Ishikawa (cell line): ENCODE results near the gene RNH1.

Source experiments
- EGR1 ChIP-seq: IDR thresholded peaks from 2 replicates; pipeline ENCODE4 v1.6.1; 2012
- EP300 ChIP-seq: IDR thresholded peaks from 2 replicates; pipeline ENCODE4 v1.6.1; 2012; ENCODE audit warnings: borderline replicate concordance
- RAD21 ChIP-seq: IDR thresholded peaks from 2 replicates; pipeline ENCODE4 v1.6.1; 2012; ENCODE audit warnings: low read depth
- TAF1 ChIP-seq: IDR thresholded peaks from 2 replicates; pipeline ENCODE4 v1.6.1; 2012; ENCODE audit warnings: low read depth, mild to moderate bottlenecking
- YY1 ChIP-seq: IDR thresholded peaks from 2 replicates; pipeline ENCODE4 v1.6.1; 2012; ENCODE audit warnings: low read depth
- TF ChIP-seq, protein P1 (sequence below): IDR thresholded peaks from 2 replicates; pipeline ENCODE4 v1.6.1; 2012; ENCODE audit warnings: low read depth, mild to moderate bottlenecking
- TF ChIP-seq, protein P2 (sequence below): IDR thresholded peaks from 2 replicates; pipeline ENCODE4 v1.6.1; 2012

DNA sequence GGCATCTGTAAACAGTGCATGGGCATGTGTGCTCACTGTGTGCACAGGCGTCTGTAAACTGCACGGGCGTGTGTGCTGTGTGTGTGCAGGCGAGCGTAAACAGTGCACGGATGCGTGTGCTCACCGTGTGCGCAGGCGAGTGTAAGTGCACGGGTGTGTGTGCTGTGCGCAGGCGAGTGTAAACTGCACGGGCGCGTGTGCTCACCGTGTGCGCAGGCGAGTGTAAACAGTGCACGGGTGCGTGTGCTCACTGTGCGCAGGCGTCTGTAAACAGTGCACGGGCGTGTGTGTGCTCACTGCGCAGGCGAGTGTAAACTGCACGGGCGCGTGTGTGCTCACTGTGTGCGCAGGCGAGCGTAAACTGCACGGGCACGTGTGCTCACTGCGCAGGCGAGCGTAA is 22.4 kb downstream of the RNH1 start:
- TF ChIP-seq, protein P1, sequence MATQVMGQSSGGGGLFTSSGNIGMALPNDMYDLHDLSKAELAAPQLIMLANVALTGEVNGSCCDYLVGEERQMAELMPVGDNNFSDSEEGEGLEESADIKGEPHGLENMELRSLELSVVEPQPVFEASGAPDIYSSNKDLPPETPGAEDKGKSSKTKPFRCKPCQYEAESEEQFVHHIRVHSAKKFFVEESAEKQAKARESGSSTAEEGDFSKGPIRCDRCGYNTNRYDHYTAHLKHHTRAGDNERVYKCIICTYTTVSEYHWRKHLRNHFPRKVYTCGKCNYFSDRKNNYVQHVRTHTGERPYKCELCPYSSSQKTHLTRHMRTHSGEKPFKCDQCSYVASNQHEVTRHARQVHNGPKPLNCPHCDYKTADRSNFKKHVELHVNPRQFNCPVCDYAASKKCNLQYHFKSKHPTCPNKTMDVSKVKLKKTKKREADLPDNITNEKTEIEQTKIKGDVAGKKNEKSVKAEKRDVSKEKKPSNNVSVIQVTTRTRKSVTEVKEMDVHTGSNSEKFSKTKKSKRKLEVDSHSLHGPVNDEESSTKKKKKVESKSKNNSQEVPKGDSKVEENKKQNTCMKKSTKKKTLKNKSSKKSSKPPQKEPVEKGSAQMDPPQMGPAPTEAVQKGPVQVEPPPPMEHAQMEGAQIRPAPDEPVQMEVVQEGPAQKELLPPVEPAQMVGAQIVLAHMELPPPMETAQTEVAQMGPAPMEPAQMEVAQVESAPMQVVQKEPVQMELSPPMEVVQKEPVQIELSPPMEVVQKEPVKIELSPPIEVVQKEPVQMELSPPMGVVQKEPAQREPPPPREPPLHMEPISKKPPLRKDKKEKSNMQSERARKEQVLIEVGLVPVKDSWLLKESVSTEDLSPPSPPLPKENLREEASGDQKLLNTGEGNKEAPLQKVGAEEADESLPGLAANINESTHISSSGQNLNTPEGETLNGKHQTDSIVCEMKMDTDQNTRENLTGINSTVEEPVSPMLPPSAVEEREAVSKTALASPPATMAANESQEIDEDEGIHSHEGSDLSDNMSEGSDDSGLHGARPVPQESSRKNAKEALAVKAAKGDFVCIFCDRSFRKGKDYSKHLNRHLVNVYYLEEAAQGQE, result no peak
- TF ChIP-seq RAD21, result no peak
- TF ChIP-seq EP300, result no peak
- no peak for TF ChIP-seq TAF1
- TF ChIP-seq, protein P2, sequence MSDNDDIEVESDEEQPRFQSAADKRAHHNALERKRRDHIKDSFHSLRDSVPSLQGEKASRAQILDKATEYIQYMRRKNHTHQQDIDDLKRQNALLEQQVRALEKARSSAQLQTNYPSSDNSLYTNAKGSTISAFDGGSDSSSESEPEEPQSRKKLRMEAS, result no peak
- TF ChIP-seq EGR1, result no peak
- no peak for TF ChIP-seq YY1
